ENCODE measurements around the gene STX12.

GRCh38 chr1:27772036-27772931 lies 735 bp upstream of the STX12 start:
- TF ChIP-seq, protein P1, sequence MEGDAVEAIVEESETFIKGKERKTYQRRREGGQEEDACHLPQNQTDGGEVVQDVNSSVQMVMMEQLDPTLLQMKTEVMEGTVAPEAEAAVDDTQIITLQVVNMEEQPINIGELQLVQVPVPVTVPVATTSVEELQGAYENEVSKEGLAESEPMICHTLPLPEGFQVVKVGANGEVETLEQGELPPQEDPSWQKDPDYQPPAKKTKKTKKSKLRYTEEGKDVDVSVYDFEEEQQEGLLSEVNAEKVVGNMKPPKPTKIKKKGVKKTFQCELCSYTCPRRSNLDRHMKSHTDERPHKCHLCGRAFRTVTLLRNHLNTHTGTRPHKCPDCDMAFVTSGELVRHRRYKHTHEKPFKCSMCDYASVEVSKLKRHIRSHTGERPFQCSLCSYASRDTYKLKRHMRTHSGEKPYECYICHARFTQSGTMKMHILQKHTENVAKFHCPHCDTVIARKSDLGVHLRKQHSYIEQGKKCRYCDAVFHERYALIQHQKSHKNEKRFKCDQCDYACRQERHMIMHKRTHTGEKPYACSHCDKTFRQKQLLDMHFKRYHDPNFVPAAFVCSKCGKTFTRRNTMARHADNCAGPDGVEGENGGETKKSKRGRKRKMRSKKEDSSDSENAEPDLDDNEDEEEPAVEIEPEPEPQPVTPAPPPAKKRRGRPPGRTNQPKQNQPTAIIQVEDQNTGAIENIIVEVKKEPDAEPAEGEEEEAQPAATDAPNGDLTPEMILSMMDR (IDR thresholded peaks at IDR 0.05), result no peak
- no peak for TF ChIP-seq POLR2A (IDR thresholded peaks at IDR 0.05)

Measured in ovary (tissue), 3 donors.